ENCODE measurements around the gene FKBP5.
"Not testable (repeated sequence)": the region's sequence is repeated elsewhere in the genome, so short reads cannot be mapped to it uniquely, and the experiment has no call there.

Gene FKBP5

GRCh38 chr6:35723587-35723986 lies 34.9 kb upstream of the FKBP5 start:
- no peak for DNase-seq

GRCh38 chr6:35722121-35722761 lies 33.5 kb upstream of the FKBP5 start:
- DNase-seq, result no peak

DNA sequence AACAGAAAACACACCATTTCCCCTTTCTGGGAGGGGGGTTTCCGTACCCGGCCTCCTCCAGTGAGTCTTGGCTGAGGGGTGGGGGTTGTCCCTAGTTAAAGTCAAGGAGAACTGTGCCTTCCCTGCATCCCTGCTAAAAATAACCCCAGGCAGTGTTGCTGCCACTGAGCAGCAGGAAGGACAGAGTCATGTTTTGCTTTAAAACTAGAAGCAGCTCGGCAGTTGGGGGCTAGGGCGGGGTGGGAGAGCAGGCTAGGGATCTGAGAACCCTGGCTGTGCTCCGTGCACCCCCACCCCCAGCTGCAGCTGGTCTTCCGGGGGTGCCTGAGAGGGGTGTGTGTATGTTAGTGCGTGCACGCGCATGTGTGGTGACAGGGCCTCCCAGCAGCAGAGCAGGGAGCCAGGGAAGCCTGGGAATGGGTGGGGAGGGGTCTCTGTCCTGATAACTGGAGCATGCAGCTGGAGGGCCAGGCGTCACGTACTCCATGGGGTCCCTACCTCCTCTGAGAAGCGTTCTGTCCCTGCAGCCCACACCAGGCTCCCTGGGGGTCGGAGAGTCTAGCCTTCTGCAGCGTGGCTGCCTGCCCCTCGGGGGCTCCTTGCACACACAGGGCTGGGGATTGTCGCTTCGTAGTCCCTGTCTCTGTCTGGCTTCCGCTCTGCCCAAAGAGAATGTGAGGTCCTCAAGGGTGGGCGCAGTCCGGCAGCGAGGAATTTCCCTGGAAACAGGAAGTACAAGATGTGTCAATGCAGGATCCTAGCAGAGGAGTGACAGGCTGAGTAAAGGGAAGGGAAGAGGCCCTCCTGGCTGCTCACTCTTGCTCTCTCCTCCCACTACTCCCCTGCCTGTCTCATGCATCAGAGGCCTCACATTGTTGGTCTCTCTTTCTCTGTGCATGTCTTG lies 31.4 kb upstream of the FKBP5 start:
- DNase-seq, result peak; percentile 52 to 69

- no peak for DNase-seq
These were observed 30.7 kb upstream of the FKBP5 start for GRCh38 chr6:35719404-35719829.

GRCh38 chr6:35718911-35719381 lies 30.2 kb upstream of the FKBP5 start:
- DNase-seq, result no peak

GRCh38 chr6:35718375-35718736 lies 29.6 kb upstream of the FKBP5 start:
- DNase-seq, result no peak

DNA sequence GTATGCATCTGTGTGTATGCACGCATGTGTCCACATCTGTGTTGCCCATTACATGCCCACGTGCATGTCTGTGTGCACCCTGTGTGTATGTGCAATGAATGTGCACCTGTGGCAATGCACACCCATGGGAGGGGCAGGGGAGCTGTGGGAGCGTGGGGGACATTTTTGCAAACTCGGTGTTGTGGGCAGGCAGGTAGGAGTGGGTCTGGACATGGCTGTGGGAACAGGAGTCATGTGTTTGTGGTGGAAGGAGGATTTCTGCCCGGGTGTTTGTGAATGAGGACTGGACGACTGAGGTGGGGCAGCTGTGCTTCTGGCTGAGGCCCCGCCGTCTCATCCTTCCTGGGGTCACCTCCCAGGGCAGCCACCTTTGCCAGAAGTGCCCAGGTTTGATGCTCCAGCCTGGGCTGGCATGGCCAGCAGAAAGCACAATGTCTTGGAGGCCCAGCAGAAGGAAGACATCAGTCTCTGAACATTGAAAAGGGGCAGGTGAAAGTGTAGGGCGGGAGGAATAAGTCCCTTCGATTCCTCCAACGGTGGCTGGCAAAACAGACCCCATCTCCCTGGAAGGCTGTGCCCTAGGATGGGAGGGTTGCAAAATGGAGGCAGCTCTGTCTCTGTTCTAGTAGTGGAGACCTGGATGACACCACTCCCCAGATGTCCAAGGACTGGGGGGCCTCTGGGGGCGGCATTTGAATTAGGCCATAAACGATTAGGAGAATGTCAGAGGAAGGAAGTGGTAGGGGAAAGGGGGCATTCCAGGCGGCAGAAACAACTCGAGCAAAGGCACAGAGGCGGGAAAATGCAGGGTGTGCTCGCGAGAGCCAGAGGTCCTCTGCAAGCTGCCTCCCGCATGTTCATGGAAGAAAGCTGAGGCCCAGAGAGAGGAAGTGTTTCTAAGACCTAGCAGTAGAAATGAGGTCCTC lies 29.0 kb upstream of the FKBP5 start:
- no peak for DNase-seq

- no peak for DNase-seq
These were observed 28.1 kb upstream of the FKBP5 start for GRCh38 chr6:35716798-35717197.

DNA sequence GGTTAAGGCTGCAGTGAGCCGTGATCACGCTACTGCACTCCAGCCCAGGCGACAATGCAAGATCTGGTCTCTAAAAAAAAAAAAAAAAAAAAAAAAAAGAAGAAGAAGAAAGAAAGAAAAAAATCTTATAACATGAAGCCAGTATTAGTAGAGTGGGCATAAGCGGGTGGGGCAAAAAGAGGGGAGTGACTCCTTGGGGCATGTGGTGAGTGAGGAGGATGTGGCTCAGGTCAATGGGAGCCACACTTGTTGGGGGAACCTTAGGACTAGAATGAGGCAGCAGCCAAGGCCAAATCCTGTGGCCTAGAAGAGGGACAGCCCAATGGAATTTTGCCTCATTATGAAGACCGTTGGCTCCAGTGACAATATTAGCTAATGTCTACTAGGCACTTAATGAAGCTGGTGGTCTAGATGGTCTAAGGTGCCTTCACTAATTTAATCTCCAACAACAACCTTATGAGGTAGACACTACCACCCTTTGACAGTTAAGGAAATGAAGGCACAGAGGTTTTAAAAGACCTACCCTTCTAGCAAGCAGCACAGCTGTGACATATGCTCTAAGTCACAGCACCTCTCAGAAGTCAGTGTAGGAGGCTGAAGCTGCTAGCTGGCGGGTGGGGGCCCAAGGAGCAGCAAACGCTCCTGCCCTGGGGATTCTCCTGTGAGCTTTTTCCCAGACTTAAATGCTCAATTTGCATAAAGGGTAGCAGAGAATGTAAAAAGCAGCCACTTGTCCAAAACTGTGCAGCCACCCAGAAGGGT lies 24.5 kb upstream of the FKBP5 start:
- DNase-seq, result no peak

- no peak for DNase-seq
These were observed 23.0 kb upstream of the FKBP5 start for GRCh38 chr6:35711731-35712130.

GRCh38 chr6:35710241-35710847 lies 21.6 kb upstream of the FKBP5 start:
- no peak for DNase-seq

DNA sequence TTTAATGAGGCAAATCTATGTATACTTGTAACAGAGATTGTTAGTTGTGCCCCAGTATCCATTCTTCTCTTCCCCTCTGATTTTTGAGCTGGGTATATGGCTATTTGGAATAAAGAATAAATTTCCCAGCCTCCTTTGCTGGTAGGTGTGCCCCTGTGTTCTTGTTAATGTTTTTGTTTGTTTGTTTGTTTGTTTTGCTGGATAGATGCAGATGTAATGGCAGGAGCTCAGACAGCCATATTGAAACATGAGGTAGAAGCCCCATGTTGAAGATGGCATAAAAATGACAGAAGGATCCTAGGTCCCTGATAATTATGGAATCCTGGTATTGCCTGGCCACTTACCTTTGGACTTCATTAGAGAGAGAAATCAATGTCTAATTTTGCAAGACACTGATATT lies 19.9 kb upstream of the FKBP5 start:
- no peak for DNase-seq

GRCh38 chr6:35707714-35708407 lies 19.1 kb upstream of the FKBP5 start:
- no peak for DNase-seq

- DNase-seq, result no peak
These were observed 17.8 kb upstream of the FKBP5 start for GRCh38 chr6:35706468-35706867.

DNA sequence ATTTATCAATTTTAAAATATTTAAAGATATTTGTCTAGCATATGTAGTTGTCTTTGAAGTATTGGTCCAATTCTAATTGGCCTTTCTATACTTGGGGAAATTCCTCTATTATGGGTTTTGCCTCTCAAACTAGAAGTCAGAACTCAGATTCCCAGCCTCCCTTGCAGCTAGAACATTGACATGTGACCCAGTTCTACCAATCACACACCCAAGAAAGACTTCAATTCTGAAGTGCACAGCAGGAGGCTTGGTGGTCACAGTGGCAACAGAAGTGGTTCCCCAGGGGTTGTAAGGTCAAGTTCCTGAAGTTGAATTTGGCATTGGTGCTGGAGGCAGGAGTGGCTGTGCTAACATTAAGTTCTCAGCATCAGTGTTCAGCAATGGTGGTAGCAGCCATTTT lies 14.8 kb upstream of the FKBP5 start:
- DNase-seq, result no peak

DNA sequence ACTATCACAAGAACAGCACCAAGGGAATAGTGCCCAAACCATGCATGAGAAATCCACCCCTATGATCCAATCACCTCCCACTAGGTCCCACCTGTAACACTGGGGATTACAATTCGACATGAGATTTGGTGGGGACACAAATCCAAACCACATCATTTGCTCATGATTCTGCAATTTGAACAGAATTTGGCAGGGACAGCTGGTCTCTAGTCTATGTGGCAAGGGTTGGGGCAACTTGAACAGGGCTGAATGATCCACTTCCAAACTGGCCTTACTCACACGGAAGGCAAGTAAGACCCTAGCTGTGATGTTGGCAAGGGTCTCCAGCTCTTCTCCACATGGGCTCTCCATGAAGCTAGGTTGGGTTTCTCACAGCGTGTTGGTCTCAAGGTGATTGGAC lies 10.1 kb upstream of the FKBP5 start:
- no peak for DNase-seq

DNA sequence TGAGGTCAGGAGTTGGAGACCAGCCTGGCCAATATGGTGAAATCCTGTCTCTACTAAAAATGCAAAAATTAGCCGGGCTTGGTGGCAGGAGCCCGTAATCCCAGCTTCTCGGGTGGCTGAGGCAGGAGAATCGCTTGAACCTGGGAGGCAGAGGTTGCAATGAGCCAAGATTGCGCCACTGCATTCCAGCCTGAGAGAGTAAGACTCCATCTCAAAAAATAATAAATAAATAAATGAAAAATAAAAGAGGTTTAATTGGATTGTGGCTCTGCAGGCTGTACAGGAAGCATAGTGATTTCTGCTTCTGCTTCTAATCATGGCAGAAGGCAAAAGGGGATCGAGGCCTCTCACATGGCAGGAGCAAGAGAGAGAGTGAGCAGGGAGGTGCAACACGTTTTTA lies 9.7 kb upstream of the FKBP5 start:
- not testable (repeated sequence) for DNase-seq

DNA sequence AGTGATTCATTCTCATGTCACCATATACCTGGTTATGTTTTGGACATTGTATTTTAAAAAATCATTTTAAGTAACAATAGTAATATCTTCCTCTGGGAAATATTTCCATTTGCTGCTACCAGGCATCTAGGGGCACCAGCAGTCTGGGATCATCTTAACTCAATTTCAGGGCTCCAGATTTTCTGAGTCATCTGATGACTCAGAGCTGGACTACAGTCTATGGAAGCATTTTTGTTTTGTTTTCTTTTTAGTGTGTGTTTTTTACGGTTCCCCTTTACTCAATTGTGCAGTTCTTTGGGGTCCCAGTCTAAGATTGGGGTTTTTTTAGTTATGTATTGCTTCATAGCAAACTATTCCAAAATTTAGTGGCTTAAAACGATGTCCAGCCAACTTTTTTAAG lies 5.7 kb upstream of the FKBP5 start:
- DNase-seq, result no peak

- peak; percentile 41 to 61 for DNase-seq
These were observed 2.5 kb upstream of the FKBP5 start for GRCh38 chr6:35691027-35691824.

DNA sequence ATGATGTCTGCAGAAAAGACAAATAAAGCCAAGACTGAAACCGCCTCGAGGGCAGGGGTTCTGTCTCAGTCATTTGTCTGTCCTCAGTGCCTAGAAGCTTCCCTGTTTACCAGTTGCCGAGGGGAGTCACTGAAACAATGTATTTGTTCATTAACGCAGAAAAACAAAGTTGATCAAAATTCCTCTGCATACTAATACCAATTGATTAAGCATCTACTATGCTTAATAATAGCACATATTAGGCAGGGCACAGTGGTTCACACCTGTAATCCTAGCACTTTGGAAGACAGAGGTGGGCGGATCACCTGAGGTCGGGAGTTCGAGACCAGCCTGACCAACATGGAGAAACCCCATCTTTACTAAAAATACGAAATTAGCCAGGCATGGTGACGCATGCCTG lies 1.8 kb upstream of the FKBP5 start:
- no peak for DNase-seq

Measured in hippocampal formation (tissue), 2 donors.